Measurements from ENCODE around the gene GPC6. TPM values are rescaled to one million over a fixed set of nuclear protein-coding genes. Genes with fewer than 3 reads are reported as not detected.
A peak's percentile ranks its signal among the peaks of the same experiment; 100 is the strongest.

Gene GPC6
- polyA plus RNA-seq, 1 of the 3 experiments (the other 2 are of a cell fraction): 6.7 TPM

- Histone ChIP-seq H3K9me3 (no peaks in the 10 kb centered on the region), H3K27ac (ENCODE audit: low read depth in 2 of 2, low read length in 1 of 2) (no peak overlapping the region), H3K36me3 (replicated peaks in 1 of 2; ENCODE audit: control insufficient read depth in 1 of 2, insufficient read depth in 2 of 2, low read length in 1 of 2) (no peaks in the 10 kb centered on the region), H3K9ac (no peak overlapping the region), H3F3A (replicated peaks; ENCODE audit: insufficient read depth) (no peaks in the 10 kb centered on the region), H3K27me3 (ENCODE audit: insufficient read depth) (no peaks in the 10 kb centered on the region), H4K20me1 (ENCODE audit: insufficient read depth) (no peaks in the 10 kb centered on the region), H2AFZ (ENCODE audit: low read depth) (no peak overlapping the region), H3K9me2 (no peaks in the 10 kb centered on the region), H3K4me2 (no peak overlapping the region), H3K4me3 (ENCODE audit: low read depth in 2 of 2, low read length in 1 of 2) (no peak overlapping the region), H3K4me1 (ENCODE audit: control insufficient read depth in 1 of 2, insufficient read depth in 2 of 2, low read depth in 1 of 2, low read length in 1 of 2) (no peaks in the 10 kb centered on the region; a peak in 2 of 4 replicates), H3K79me2 (ENCODE audit: insufficient read depth) (no peaks in the 10 kb centered on the region)
- ChIA-PET POLR2A (interaction anchor here (1.2 kb wide), 1 partner anchor 1134 kb away, joined by 3 read pairs; no protein-coding TSS in a partner anchor), CTCF (interaction anchor here (0.6 to 1.6 kb wide), 23 partner anchors 8 to 1635 kb away, joined by 3 to 16 read pairs (median 3); partner anchors contain the start of gene GPC6)
- TF ChIP-seq RAD21 (IDR thresholded peaks at IDR 0.05; ENCODE audit: low read length) (peak; percentile 98), RFX5 (IDR thresholded peaks at IDR 0.05; ENCODE audit: low read length) (no peak), EP300 (IDR thresholded peaks at IDR 0.05; ENCODE audit: borderline replicate concordance in 1 of 2, low read depth in 1 of 2, low read length in 1 of 2) (0 out of 4 replicates have a peak, but pooled peaks of 1 of the 2 experiments have one; percentile 20), SMC3 (IDR thresholded peaks at IDR 0.05; ENCODE audit: low read depth, low read length) (peak; percentile 93), RCOR1 (IDR thresholded peaks at IDR 0.05; ENCODE audit: low read length) (peak; percentile 63; the same call in 1 of the 2 replicates), CTCF (IDR thresholded peaks at IDR 0.05) (peak; percentile 94), TAF1 (IDR thresholded peaks at IDR 0.05; ENCODE audit: borderline replicate concordance, low read depth, low read length) (no peak), EZH2phosphoT487 (IDR thresholded peaks at IDR 0.05; ENCODE audit: borderline replicate concordance, low read depth) (no peak), USF1 (IDR thresholded peaks at IDR 0.05; ENCODE audit: borderline replicate concordance, low read depth) (no peak)
- peak; percentile 81 for DNase-seq
- WGBS (ENCODE audit: low lambda C conversion rate): 2% methylated on average over 4 of the region's 4 CpGs
These were observed 1135.9 kb downstream of the GPC6 start for GRCh38 chr13:94362411-94362909.

- no peaks in the 10 kb centered on the region for H3K36me3 ChIP-seq (replicated peaks in 1 of 2; ENCODE audit: control insufficient read depth in 1 of 2, insufficient read depth in 2 of 2, low read length in 1 of 2)
- ChIA-PET CTCF (interaction anchor here (1.5 kb wide), 1 partner anchor 1118 kb away, joined by 3 read pairs; no protein-coding TSS in a partner anchor), POLR2A (no interaction called here)
- H3K27me3 ChIP-seq (ENCODE audit: insufficient read depth): no peaks in the 10 kb centered on the region
- no peak overlapping the region for H3K4me3 ChIP-seq (ENCODE audit: low read depth in 2 of 2, low read length in 1 of 2)
- DNase-seq: no peak
- H3K9me3 ChIP-seq: no peaks in the 10 kb centered on the region
- no peak overlapping the region for H3K9ac ChIP-seq
- no peaks in the 10 kb centered on the region for H3F3A ChIP-seq (replicated peaks; ENCODE audit: insufficient read depth)
- WGBS (ENCODE audit: low lambda C conversion rate): 86% methylated on average over 4 of the region's 4 CpGs
- no peak for TF ChIP-seq TAF1 (IDR thresholded peaks at IDR 0.05; ENCODE audit: borderline replicate concordance, low read depth, low read length)
- TF ChIP-seq IRF3 (IDR thresholded peaks at IDR 0.05; ENCODE audit: low read depth, low read length): no peak
- H3K79me2 ChIP-seq (ENCODE audit: insufficient read depth): no peaks in the 10 kb centered on the region
- H2AFZ ChIP-seq (ENCODE audit: low read depth): no peak overlapping the region
- no peak overlapping the region for H3K27ac ChIP-seq (ENCODE audit: low read depth in 2 of 2, low read length in 1 of 2)
- no peak overlapping the region for H3K4me2 ChIP-seq
- no peaks in the 10 kb centered on the region for H4K20me1 ChIP-seq (ENCODE audit: insufficient read depth)
- no peaks in the 10 kb centered on the region for H3K9me2 ChIP-seq
- H3K4me1 ChIP-seq (ENCODE audit: control insufficient read depth in 1 of 2, insufficient read depth in 2 of 2, low read depth in 1 of 2, low read length in 1 of 2): no peaks in the 10 kb centered on the region; a peak in 2 of 4 replicates
These were observed 1140.1 kb downstream of the GPC6 start for GRCh38 chr13:94366677-94367076.
